NCI-H524 (cell line): ENCODE results near the gene ZNF470.

Experiments
- DNase-seq, 2 experiments: peaks; one replicate each; lab custom pipeline; 2025; lab: John Stamatoyannopoulos, UW

The ZNF470 gene

DNA sequence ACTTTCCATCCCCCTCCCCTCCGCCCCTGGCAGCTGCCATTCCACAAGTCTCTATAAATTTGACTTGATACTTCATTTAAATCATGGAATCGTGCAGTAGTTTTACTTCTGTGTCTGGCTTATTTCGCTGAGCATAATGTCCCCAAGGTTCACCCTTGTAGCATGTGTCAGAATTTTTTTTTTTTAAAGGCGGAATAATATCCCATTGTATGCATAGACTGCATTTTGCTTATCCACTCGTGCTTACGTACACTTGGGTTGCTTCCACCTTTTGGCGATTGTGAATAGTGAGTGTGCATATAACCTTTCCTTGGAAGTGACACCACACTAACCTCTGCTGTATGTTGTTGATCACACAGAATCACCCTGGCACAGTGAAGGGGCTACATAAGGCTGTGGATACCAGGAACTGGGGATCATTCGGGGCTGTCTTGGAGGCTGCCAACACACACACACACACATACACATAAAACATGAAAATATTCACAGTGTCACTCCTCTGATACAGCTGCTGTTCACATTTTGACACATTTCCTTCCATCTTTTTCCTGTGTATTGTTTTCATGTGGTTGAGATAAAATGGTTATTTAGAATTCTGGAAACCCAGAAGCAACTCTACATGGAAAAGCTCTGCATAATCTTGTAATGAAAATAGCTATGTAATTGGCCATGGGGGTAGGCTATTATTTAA lies 41.2 kb downstream of the ZNF470 start:
- no peak for DNase-seq

- no peak for DNase-seq
Measured at GRCh38 chr19:56611288-56611687, 44.0 kb downstream of the ZNF470 start.

GRCh38 chr19:56612737-56613136 lies 45.5 kb downstream of the ZNF470 start:
- no peak for DNase-seq

DNA sequence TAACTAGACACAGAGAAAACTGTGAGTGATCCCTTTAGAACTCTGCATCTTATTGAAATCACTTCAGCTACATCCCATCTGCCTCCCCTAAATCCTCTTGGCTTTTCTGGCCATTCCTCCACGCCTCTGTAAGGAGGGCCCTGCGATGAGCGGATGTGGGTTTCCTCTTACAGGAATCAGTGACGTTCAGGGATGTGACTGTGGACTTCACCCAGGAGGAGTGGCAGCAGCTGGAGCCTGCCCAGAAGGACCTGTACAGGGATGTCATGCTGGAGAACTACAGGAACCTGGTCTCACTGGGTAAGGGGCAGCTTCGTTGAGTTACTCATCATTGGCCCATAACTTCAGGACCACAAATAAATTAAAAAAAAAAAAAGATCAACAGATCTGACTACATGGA lies 46.4 kb downstream of the ZNF470 start:
- no peak for DNase-seq

- DNase-seq, result no peak
Measured at GRCh38 chr19:56617531-56617930, 50.3 kb downstream of the ZNF470 start.

- DNase-seq, result no peak
Measured at GRCh38 chr19:56619121-56619520, 51.9 kb downstream of the ZNF470 start.

GRCh38 chr19:56622374-56622773 lies 55.1 kb downstream of the ZNF470 start:
- no peak for DNase-seq

- no peak for DNase-seq
Measured at GRCh38 chr19:56623006-56623405, 55.7 kb downstream of the ZNF470 start.

GRCh38 chr19:56625708-56626107 lies 58.4 kb downstream of the ZNF470 start:
- DNase-seq, result no peak

- DNase-seq, result no peak
Measured at GRCh38 chr19:56633021-56633420, 65.8 kb downstream of the ZNF470 start.

GRCh38 chr19:56637976-56638555 lies 70.8 kb downstream of the ZNF470 start:
- DNase-seq, result no peak
